ENCODE results near the gene TRAF2. TPM values are rescaled to one million over a fixed set of nuclear protein-coding genes. Genes with fewer than 3 reads are reported as not detected.

TRAF2 gene
- total and polyA plus RNA-seq, 9 of the 15 experiments (the other 6 are each of a cell fraction or from before 2014, with no cell fraction given): 0.24 to 45.2 (median 18.0) TPM

- TF ChIP-seq SMARCA4 (IDR thresholded peaks at IDR 0.05): peak; percentile 74; the same call in 1 of the 2 replicates
- TF ChIP-seq JUN (IDR thresholded peaks at IDR 0.05; ENCODE audit: borderline replicate concordance, low read depth, low read length): peak; percentile 55; the same call in 1 of the 2 replicates
- no peak for TF ChIP-seq JUN (CRISPR knock-in tag; IDR thresholded peaks at IDR 0.05; ENCODE audit: borderline replicate concordance)
- TF ChIP-seq HNRNPK (IDR thresholded peaks at IDR 0.05; ENCODE audit: low read depth, low read length, poor library complexity, severe bottlenecking): peak; percentile 13
- TF ChIP-seq EWSR1 (IDR thresholded peaks at IDR 0.05; ENCODE audit: borderline replicate concordance, low read depth, partially characterized antibody): no peak
- peak; percentile 20; the same call in 1 of the 2 replicates for TF ChIP-seq ZNF354B (CRISPR knock-in tag; IDR thresholded peaks at IDR 0.05)
- peak; percentile 69 for TF ChIP-seq HMGN3 (IDR thresholded peaks at IDR 0.05; ENCODE audit: borderline replicate concordance, extremely low read depth, insufficient read length, low read depth, low read length)
- peak in 1 of 2 experiments; percentile 56 for TF ChIP-seq AFF1 (IDR thresholded peaks at IDR 0.05; ENCODE audit: low read depth in 1 of 2, partially characterized antibody in 2 of 2)
- no peak for TF ChIP-seq PPARD (CRISPR knock-in tag; IDR thresholded peaks at IDR 0.05)
- TF ChIP-seq GTF2F1 (IDR thresholded peaks at IDR 0.05; ENCODE audit: low read depth, low read length): no peak
- TF ChIP-seq TSHZ1 (CRISPR knock-in tag; IDR thresholded peaks at IDR 0.05): 0 out of 2 replicates have a peak, but pooled peaks have one; percentile 32
- TF ChIP-seq NFIC (IDR thresholded peaks at IDR 0.05): peak; percentile 27; the same call in 1 of the 2 replicates
- TF ChIP-seq LARP7 (IDR thresholded peaks at IDR 0.05): no peak
- no peak; the same call in 1 of the 2 replicates for TF ChIP-seq CBFA2T2 (conservative IDR thresholded peaks at IDR 0.05)
- TF ChIP-seq CEBPZ (IDR thresholded peaks at IDR 0.05; ENCODE audit: borderline replicate concordance, low read depth, low read length): no peak; the same call in 1 of the 2 replicates
- peak; percentile 58 for TF ChIP-seq PCBP1 (IDR thresholded peaks at IDR 0.05; ENCODE audit: low read depth, low read length, poor library complexity, severe bottlenecking)
Observed at GRCh38 chr9:136944519-136945332, 58.4 kb downstream of the TRAF2 start, which contains the start of the genes C8G and FBXW5 (continued).
